GM18502 (cell line): ENCODE data around the gene ANKRA2.

Experiments
- ATAC-seq: cut with Tn5 transposase; IDR thresholded peaks from one replicate; pipeline ENCODE4 v1.9.1; 2021; ENCODE audit warnings: mild to moderate bottlenecking; ENCODE audit not compliant: unreplicated experiment, poor library complexity

Gene ANKRA2

GRCh38 chr5:73508521-73508920 lies 56.9 kb downstream of the ANKRA2 start:
- ATAC-seq: peak; percentile 53

GRCh38 chr5:73507062-73507461 lies 58.4 kb downstream of the ANKRA2 start:
- no peak for ATAC-seq

- no peak for ATAC-seq
Measured at GRCh38 chr5:73506459-73506955, 58.9 kb downstream of the ANKRA2 start.
